SIG-M5 treated with dmso at 0.1 percent for 504 hours (cell line): ENCODE measurements around the gene KIF6.
"Not testable (repeated sequence)": the region's sequence is repeated elsewhere in the genome, so short reads cannot be mapped to it uniquely, and the experiment has no call there.

Experiments
- DNase-seq: peaks from one replicate; lab custom pipeline; 2025; ENCODE audit not compliant: unreplicated experiment; lab: John Stamatoyannopoulos, UW

KIF6 gene

GRCh38 chr6:39553860-39554802, 171.1 kb downstream of the KIF6 start:
- no peak for DNase-seq

GRCh38 chr6:39553029-39553428, 172.2 kb downstream of the KIF6 start:
- no peak for DNase-seq

GRCh38 chr6:39550191-39550590, 175.0 kb downstream of the KIF6 start:
- no peak for DNase-seq

- DNase-seq, result no peak
These were observed 178.5 kb downstream of the KIF6 start for GRCh38 chr6:39546731-39547130.

GRCh38 chr6:39543950-39544349, 181.3 kb downstream of the KIF6 start:
- no peak for DNase-seq

GRCh38 chr6:39543095-39543494, 182.1 kb downstream of the KIF6 start:
- no peak for DNase-seq

GRCh38 chr6:39540454-39540853, 184.8 kb downstream of the KIF6 start:
- no peak for DNase-seq

- DNase-seq, result no peak
These were observed 194.9 kb downstream of the KIF6 start for GRCh38 chr6:39530201-39530759.

- no peak for DNase-seq
These were observed 197.2 kb downstream of the KIF6 start for GRCh38 chr6:39527792-39528564.

GRCh38 chr6:39524007-39524406, 201.2 kb downstream of the KIF6 start:
- DNase-seq, result no peak

- DNase-seq, result no peak
These were observed 203.2 kb downstream of the KIF6 start for GRCh38 chr6:39521958-39522357.

- DNase-seq, result no peak
These were observed 204.3 kb downstream of the KIF6 start for GRCh38 chr6:39520916-39521315.

GRCh38 chr6:39520411-39520810, 204.8 kb downstream of the KIF6 start:
- DNase-seq, result no peak

GRCh38 chr6:39518221-39518620, 207.0 kb downstream of the KIF6 start:
- no peak for DNase-seq

GRCh38 chr6:39517756-39518155, 207.5 kb downstream of the KIF6 start:
- no peak for DNase-seq

GRCh38 chr6:39516471-39516870, 208.7 kb downstream of the KIF6 start:
- DNase-seq, result no peak

GRCh38 chr6:39515471-39515870, 209.7 kb downstream of the KIF6 start:
- DNase-seq, result no peak

- DNase-seq, result no peak
These were observed 210.2 kb downstream of the KIF6 start for GRCh38 chr6:39515006-39515405.

GRCh38 chr6:39509831-39510230, 215.4 kb downstream of the KIF6 start:
- not testable (repeated sequence) for DNase-seq

- no peak for DNase-seq
These were observed 216.7 kb downstream of the KIF6 start for GRCh38 chr6:39508515-39508914.

- no peak for DNase-seq
These were observed 217.7 kb downstream of the KIF6 start for GRCh38 chr6:39507331-39507998.
